ENCODE results near the gene AFMID.

- TF ChIP-seq CHD1 (IDR thresholded peaks at IDR 0.05; ENCODE audit: low read depth, low read length) (no peak), POLR2A (IDR thresholded peaks at IDR 0.05; ENCODE audit: control extremely low read depth in 1 of 2, low read depth in 2 of 2, low read length in 2 of 2) (no peak), SUZ12 (IDR thresholded peaks at IDR 0.05; ENCODE audit: low read length) (no peak), KDM5A (IDR thresholded peaks at IDR 0.05; ENCODE audit: low read length) (no peak), CTCF (IDR thresholded peaks at IDR 0.05; ENCODE audit: control extremely low read depth in 1 of 3, insufficient read depth in 1 of 3, low read depth in 1 of 3, low read length in 3 of 3) (no peak)
Observed at GRCh38 chr17:78184868-78185267, 2.3 kb upstream of the AFMID start.

Measured in H1 (cell line).